ENCODE measurements around the gene ASB7. TPM values are rescaled to one million over a fixed set of nuclear protein-coding genes. Genes with fewer than 3 reads are reported as not detected.

Gene ASB7
- total and polyA plus RNA-seq, 2 experiments from 2014 or later: 4.1 to 13.9 TPM

- TF ChIP-seq ETS1 (IDR thresholded peaks at IDR 0.05): no peak
- TF ChIP-seq ZNF331 (CRISPR knock-in tag; IDR thresholded peaks at IDR 0.05; ENCODE audit: low read depth): no peak
- TF ChIP-seq REST (IDR thresholded peaks at IDR 0.05; ENCODE audit: unreplicated experiment): no peak
- no peak for TF ChIP-seq EZH2phosphoT487 (IDR thresholded peaks at IDR 0.05; ENCODE audit: unreplicated experiment)
Measured at GRCh38 chr15:100559330-100559729, 43.1 kb upstream of the ASB7 start (continued).

GRCh38 chr15:100560323-100560722 is 42.1 kb upstream of the ASB7 start:
- Histone ChIP-seq H3K9me2 (ENCODE audit: insufficient read depth) (no peaks in the 10 kb centered on the region), H2AFZ (no peak overlapping the region), H4K20me1 (replicated peaks; ENCODE audit: insufficient read depth) (no peaks in the 10 kb centered on the region; the same call in 1 of the 2 replicates), H3K4me3 (no peak overlapping the region), H3K4me1 (ENCODE audit: insufficient read depth) (no peaks in the 10 kb centered on the region), H3K36me3 (ENCODE audit: insufficient read depth) (no peaks in the 10 kb centered on the region), H3F3A (replicated peaks; ENCODE audit: low read depth) (no peaks in the 10 kb centered on the region), H3K27ac (ENCODE audit: low read depth) (no peak overlapping the region), H3K27me3 (ENCODE audit: insufficient read depth) (no peaks in the 10 kb centered on the region), H3K79me2 (replicated peaks; ENCODE audit: insufficient read depth) (no peaks in the 10 kb centered on the region), H3K4me2 (no peak overlapping the region)
- no peaks in the 10 kb centered on the region for H3K4me1 Mint-ChIP-seq
- DNase-seq (ENCODE audit: low spot score) (no peak), ATAC-seq (no peak)
- TF ChIP-seq EZH2 (IDR thresholded peaks at IDR 0.05; ENCODE audit: low read depth, unreplicated experiment): no peak
- TF ChIP-seq NANOG (IDR thresholded peaks at IDR 0.05; ENCODE audit: borderline replicate concordance): no peak
- no peak for TF ChIP-seq EZH2phosphoT487 (IDR thresholded peaks at IDR 0.05; ENCODE audit: unreplicated experiment)
- no peak for TF ChIP-seq POLR2AphosphoS5 (IDR thresholded peaks at IDR 0.05; ENCODE audit: low read depth)
- no peak for TF ChIP-seq ZNF114 (CRISPR knock-in tag; IDR thresholded peaks at IDR 0.05)
- no peak for TF ChIP-seq CTCF (conservative IDR thresholded peaks at IDR 0.05; ENCODE audit: low read depth in 2 of 2)
- no peak for TF ChIP-seq REST (IDR thresholded peaks at IDR 0.05; ENCODE audit: unreplicated experiment)
- no peak for TF ChIP-seq ETS1 (IDR thresholded peaks at IDR 0.05)
- no peak overlapping the region for H3K27ac Mint-ChIP-seq
- peaks cover 13% of the 10 kb centered on the region; the same call in 2 of the 3 replicates for H3K36me3 Mint-ChIP-seq (ENCODE audit: low read depth)
- no peaks in the 10 kb centered on the region for H3K27me3 Mint-ChIP-seq (ENCODE audit: insufficient read depth, low read depth, poor library complexity)
- H3K9me3 Mint-ChIP-seq: peaks cover 19% of the 10 kb centered on the region
- H3K4me3 Mint-ChIP-seq: no peak overlapping the region

Measured in GM23338 (cell line).